ENCODE results near the gene ZBTB32.

ZBTB32 gene

DNA sequence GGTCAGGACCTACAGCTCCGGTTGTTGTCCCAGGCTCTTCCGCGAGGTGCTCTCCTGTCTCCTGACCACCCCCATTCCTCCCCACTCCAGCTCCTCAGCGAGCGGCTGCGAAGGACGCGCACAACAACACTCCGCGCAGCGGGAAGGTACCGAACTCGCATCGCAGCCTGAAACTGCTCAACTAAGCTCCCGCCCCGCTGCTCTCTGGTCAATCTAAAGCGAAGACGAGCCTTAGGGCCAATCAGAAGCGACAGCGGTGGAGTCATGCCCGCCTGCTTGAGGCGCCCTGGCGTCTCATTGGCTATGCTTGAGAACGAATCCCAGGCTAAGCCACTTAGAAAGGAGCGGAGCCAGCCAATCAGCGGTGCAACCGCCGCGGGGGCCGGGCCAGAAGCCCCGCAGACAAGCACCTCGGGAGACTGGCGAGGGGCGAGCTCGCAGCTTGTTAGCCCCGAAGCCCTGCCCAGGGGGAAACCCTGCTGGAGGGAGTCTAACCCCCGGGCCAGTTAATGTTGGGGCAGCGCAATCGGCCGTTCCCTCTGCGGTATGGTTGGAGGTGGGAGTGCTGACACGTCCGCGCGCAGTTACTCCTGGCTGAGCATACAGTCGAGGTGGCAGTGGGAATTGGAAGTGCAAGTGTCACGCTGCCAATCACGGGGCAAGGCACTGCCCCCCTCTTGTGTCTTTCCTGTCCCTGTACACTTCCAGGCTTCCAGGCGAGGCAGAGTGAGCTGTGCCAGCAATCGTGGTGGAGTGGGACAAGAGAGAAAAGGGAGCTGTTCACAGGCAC, 1.9 kb upstream of the ZBTB32 start:
- Mint-ChIP-seq H3K27ac (peak overlapping the region; percentile 88), H3K4me1 (peaks cover 5% of the 10 kb centered on the region), H3K27me3 (ENCODE audit: low read depth, poor library complexity) (peaks cover 38% of the 10 kb centered on the region), H3K36me3 (ENCODE audit: low read depth) (no peaks in the 10 kb centered on the region), H3K4me3 (peak overlapping the region; percentile 94), H3K9me3 (no peaks in the 10 kb centered on the region)
- TF ChIP-seq, protein P1, sequence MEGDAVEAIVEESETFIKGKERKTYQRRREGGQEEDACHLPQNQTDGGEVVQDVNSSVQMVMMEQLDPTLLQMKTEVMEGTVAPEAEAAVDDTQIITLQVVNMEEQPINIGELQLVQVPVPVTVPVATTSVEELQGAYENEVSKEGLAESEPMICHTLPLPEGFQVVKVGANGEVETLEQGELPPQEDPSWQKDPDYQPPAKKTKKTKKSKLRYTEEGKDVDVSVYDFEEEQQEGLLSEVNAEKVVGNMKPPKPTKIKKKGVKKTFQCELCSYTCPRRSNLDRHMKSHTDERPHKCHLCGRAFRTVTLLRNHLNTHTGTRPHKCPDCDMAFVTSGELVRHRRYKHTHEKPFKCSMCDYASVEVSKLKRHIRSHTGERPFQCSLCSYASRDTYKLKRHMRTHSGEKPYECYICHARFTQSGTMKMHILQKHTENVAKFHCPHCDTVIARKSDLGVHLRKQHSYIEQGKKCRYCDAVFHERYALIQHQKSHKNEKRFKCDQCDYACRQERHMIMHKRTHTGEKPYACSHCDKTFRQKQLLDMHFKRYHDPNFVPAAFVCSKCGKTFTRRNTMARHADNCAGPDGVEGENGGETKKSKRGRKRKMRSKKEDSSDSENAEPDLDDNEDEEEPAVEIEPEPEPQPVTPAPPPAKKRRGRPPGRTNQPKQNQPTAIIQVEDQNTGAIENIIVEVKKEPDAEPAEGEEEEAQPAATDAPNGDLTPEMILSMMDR (IDR thresholded peaks at IDR 0.05): no peak
- peak; percentile 90 for DNase-seq

DNA sequence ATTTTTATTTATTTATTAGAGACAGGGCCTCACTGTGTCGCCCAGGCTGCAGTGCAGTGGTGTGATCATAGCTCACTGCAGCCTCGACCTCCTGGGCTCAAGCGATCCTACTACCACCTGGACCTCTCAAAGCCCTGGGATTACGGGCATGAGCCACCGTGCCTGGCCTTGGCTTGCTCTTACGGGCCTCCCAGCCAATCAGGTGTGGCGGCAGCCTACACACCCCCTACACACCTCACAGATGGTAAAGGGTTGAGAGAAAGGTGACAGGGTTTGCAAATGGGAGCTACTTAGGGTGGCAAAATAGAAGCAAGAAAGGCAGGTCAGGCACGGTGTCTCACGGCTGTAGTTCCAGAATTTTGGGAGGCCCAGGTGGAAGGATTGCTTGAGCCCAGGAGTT, 1.0 kb upstream of the ZBTB32 start:
- TF ChIP-seq, protein P1 (IDR thresholded peaks at IDR 0.05): no peak
- Mint-ChIP-seq H3K4me1 (peaks cover 5% of the 10 kb centered on the region), H3K27ac (no peak overlapping the region), H3K27me3 (ENCODE audit: low read depth, poor library complexity) (peaks cover 31% of the 10 kb centered on the region), H3K36me3 (ENCODE audit: low read depth) (no peaks in the 10 kb centered on the region), H3K4me3 (peak overlapping the region; percentile 40), H3K9me3 (no peaks in the 10 kb centered on the region)
- DNase-seq: no peak

DNA sequence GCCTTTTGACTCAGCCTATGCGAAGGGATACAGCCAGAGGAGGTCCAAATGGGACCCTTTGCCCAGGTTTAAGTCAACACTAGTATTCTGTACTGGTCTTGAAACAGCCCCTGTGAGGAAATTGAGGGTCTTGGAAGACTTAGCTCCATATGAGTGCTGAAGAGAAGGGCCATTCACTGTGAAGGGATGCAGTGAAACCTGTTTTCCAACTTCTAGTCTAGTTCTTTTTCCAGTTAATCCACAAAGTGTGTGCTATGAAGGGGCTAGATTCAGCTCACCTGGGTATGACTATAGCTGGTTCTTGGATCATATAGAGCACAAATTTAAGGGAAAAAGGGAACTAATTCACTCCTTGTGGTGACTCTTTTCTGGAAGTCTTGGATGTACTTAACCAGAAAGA, 4.0 kb downstream of the ZBTB32 start:
- H3K27me3 Mint-ChIP-seq (ENCODE audit: low read depth, poor library complexity): peaks cover 40% of the 10 kb centered on the region
- H3K9me3 Mint-ChIP-seq: no peaks in the 10 kb centered on the region
- TF ChIP-seq, protein P1 (IDR thresholded peaks at IDR 0.05): no peak
- H3K27ac Mint-ChIP-seq: no peak overlapping the region
- H3K4me1 Mint-ChIP-seq: no peaks in the 10 kb centered on the region
- no peak for DNase-seq
- H3K36me3 Mint-ChIP-seq (ENCODE audit: low read depth): no peaks in the 10 kb centered on the region
- no peak overlapping the region for H3K4me3 Mint-ChIP-seq

DNA sequence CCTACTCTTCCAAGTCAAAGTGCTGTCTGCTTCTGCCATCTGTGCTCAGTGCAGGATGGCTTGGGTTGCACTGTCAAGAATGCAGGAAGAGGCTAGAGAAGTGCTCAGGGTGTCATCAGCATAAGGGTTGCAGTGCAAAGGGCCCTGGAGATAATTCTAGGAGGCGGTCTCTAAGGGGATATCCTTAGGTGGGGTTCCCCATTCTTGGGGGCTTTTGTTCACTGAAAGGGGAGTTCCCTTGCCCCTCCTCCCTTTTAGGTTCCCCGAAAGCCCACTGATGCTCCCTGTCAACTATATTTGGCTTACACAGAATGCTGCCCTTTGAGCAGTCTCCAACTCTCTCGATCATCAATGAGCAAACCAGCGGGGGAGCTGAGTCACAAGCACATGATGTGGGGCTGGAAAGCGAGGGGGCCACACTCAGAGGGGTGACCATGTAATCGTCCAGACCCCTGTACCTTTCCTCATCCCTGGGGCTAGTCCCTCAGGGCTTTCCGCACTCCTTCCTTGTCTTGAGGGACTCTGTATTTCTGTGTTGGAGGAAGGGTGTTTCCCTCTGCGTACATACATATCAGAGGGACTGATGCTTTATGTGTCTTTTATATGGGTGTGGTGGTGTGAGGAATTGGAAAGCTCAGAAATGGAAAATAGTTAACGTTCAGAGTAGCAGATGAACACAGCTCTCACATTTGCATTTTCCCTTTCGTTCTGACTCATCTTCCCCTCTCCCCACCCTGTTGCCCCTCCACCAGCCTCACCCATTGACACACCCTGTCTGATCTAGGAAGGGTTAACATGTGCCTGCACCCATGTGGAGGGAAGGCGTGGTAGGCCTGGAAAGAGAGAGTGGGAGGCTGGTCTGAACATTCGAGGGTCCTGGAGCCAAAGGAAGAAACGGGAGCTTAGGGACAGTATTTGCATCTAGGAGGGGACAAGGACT, 6.7 kb downstream of the ZBTB32 start:
- H3K36me3 Mint-ChIP-seq (ENCODE audit: low read depth): no peaks in the 10 kb centered on the region
- no peaks in the 10 kb centered on the region for H3K9me3 Mint-ChIP-seq
- TF ChIP-seq, protein P1 (IDR thresholded peaks at IDR 0.05): no peak
- DNase-seq: no peak
- H3K27me3 Mint-ChIP-seq (ENCODE audit: low read depth, poor library complexity): peaks cover 42% of the 10 kb centered on the region
- H3K27ac Mint-ChIP-seq: no peak overlapping the region
- no peak overlapping the region for H3K4me3 Mint-ChIP-seq
- H3K4me1 Mint-ChIP-seq: peaks cover 12% of the 10 kb centered on the region

DNA sequence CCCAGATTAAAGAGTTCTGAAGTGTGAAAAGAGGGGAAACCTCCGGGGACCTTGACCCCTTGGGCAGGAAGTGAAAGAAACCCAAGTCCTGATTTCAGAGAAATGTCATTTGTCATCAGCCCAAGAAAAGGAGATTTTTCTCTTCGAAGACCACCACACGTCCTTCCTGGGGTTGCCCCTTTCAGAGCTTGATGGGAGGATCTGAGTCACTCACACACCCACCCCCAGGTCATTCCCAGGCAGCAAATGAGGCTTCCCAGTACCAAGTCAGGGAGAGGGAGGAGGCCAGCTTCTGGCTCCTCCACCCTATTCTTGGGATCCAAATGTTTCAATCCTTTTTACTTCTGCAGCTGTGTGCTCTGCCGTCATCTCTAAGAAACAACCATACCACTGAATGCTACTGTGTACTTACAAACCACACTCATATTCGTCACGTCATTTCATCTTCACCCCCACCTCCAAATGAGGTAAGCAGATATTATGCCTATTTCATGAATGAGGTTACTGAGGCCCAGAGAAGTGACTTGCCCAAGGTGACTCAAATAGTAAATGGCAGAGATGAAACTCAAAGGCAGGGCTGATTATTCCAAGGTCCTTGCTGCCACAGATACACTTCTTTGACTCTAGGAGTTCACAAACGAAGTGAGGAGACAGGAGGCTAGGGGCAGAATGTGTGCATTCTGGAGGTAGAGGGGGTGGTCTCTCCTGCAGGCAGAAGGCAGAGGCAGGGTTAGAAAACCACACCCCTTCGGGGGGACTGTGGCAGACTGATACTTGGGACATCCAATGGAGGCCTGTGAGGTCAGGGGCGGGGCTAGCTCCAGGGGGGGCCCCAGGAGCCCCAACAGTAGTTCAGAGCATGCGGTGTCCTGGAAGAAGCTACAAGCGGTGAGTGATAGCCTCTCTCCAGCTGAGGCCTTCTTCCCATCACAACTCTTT, 8.5 kb downstream of the ZBTB32 start:
- TF ChIP-seq, protein P1 (IDR thresholded peaks at IDR 0.05): no peak
- H3K36me3 Mint-ChIP-seq (ENCODE audit: low read depth): no peaks in the 10 kb centered on the region
- DNase-seq: no peak
- H3K4me1 Mint-ChIP-seq: peaks cover 20% of the 10 kb centered on the region
- H3K27ac Mint-ChIP-seq: no peak overlapping the region
- H3K4me3 Mint-ChIP-seq: no peak overlapping the region
- no peaks in the 10 kb centered on the region for H3K9me3 Mint-ChIP-seq
- peaks cover 47% of the 10 kb centered on the region for H3K27me3 Mint-ChIP-seq (ENCODE audit: low read depth, poor library complexity)
